Measurements from ENCODE around the gene PBX4.
"Not testable (repeated sequence)": the region's sequence is repeated elsewhere in the genome, so short reads cannot be mapped to it uniquely, and the experiment has no call there.

DNA sequence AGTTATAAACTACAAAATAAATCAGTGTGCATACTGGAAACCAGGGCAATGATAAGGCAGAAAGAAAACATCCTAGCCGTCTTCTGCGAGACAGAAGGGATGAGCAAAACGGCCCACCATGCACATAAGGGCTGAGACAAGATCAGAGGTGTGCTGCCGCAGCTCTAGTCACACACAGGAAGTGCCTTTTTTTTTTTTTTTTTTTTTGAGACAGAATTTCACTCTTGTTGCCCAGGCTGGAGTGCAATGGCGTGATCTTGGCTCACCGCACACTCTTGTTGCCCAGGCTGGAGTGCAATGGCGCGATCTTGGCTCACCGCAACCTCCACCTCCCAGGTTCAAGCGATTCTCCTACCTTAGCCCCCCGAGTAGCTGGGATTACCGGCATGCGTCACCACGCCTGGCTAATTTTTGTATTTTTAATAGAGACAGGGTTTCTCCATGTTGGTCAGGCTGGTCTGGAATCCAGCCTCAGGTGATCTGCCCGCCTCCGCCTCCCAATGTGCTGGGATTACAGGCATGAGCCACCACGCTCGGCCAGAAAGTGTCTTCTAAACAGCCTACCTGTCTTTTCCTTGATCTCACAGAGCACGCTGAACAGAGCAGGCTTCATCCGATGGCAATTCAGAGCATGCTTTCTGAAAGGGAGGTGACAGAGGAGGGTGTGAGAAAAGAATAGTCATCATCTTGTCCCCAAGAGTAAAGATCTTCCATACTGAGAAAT lies 19.6 kb downstream of the PBX4 start:
- TF ChIP-seq, protein P1, sequence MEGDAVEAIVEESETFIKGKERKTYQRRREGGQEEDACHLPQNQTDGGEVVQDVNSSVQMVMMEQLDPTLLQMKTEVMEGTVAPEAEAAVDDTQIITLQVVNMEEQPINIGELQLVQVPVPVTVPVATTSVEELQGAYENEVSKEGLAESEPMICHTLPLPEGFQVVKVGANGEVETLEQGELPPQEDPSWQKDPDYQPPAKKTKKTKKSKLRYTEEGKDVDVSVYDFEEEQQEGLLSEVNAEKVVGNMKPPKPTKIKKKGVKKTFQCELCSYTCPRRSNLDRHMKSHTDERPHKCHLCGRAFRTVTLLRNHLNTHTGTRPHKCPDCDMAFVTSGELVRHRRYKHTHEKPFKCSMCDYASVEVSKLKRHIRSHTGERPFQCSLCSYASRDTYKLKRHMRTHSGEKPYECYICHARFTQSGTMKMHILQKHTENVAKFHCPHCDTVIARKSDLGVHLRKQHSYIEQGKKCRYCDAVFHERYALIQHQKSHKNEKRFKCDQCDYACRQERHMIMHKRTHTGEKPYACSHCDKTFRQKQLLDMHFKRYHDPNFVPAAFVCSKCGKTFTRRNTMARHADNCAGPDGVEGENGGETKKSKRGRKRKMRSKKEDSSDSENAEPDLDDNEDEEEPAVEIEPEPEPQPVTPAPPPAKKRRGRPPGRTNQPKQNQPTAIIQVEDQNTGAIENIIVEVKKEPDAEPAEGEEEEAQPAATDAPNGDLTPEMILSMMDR (IDR thresholded peaks at IDR 0.05) = not testable (repeated sequence)
- TF ChIP-seq POLR2A (IDR thresholded peaks at IDR 0.05) = not testable (repeated sequence)

Data from uterus (tissue), 2 donors.